GM23338 (cell line): ENCODE measurements around the gene ASPG. TPM values are rescaled to one million over a fixed set of nuclear protein-coding genes. Genes with fewer than 3 reads are reported as not detected.

ENCODE experiments used
- ATAC-seq: fragments of 200-7000 bp; cut with Tn5 transposase; 3 replicates; pipeline ENCODE4 v1.9.1; 2020
- DNase-seq: peaks from one replicate; pipeline ENCODE4 v3.0.0-alpha.2; 2015; ENCODE audit warnings: low spot score
- H2AFZ ChIP-seq: fragments of 200-600 bp; sonication (generic); 2 replicates; pipeline ENCODE4 v1.8.0; 2016; ENCODE audit warnings: antibody characterized with exemption, mild to moderate bottlenecking, moderate library complexity
- H3F3A ChIP-seq: fragments of 200-600 bp; sonication (generic); replicated peaks from 2 replicates; pipeline ENCODE4 v1.8.0; 2017; ENCODE audit warnings: antibody characterized with exemption, mixed run types, low read depth
- H3K27ac ChIP-seq: fragments of 200-600 bp; sonication (generic); 2 replicates; pipeline ENCODE4 v1.6.1; 2016; ENCODE audit warnings: low read depth
- H3K27me3 ChIP-seq: fragments of 200-600 bp; sonication (generic); 2 replicates; pipeline ENCODE4 v1.8.0; 2016; ENCODE audit warnings: mild to moderate bottlenecking, mixed run types, moderate library complexity; ENCODE audit not compliant: insufficient read depth
- H3K36me3 ChIP-seq: fragments of 200-600 bp; sonication (generic); 2 replicates; pipeline ENCODE4 v1.8.0; 2016; ENCODE audit warnings: mild to moderate bottlenecking; ENCODE audit not compliant: insufficient read depth
- H3K4me1 ChIP-seq: fragments of 200-600 bp; sonication (generic); 2 replicates; pipeline ENCODE4 v1.8.0; 2016; ENCODE audit warnings: mild to moderate bottlenecking, moderate library complexity; ENCODE audit not compliant: insufficient read depth
- H3K4me2 ChIP-seq: fragments of 200-600 bp; sonication (generic); 2 replicates; pipeline ENCODE4 v1.7.1; 2017; ENCODE audit warnings: mixed run types
- H3K4me3 ChIP-seq: fragments of 200-600 bp; sonication (generic); 2 replicates; pipeline ENCODE4 v1.6.1; 2016; ENCODE audit warnings: mixed run types
- H3K79me2 ChIP-seq: fragments of 200-600 bp; sonication (generic); replicated peaks from 2 replicates; pipeline ENCODE4 v1.8.0; 2017; ENCODE audit warnings: mild to moderate bottlenecking; ENCODE audit not compliant: insufficient read depth
- H3K9me2 ChIP-seq: fragments of 200-600 bp; sonication (generic); 2 replicates; pipeline ENCODE4 v1.8.0; 2017; ENCODE audit not compliant: insufficient read depth
- H4K20me1 ChIP-seq: fragments of 200-600 bp; sonication (generic); replicated peaks from 2 replicates; pipeline ENCODE4 v1.8.0; 2017; ENCODE audit warnings: mild to moderate bottlenecking; ENCODE audit not compliant: insufficient read depth
- H3K27ac Mint-ChIP-seq: 2 replicates; pipeline ENCODE4 v1.8.0; 2020; ENCODE audit warnings: inconsistent platforms, mild to moderate bottlenecking, moderate library complexity, mixed read lengths
- H3K27me3 Mint-ChIP-seq: 3 replicates; pipeline ENCODE4 v1.8.0; 2022; ENCODE audit warnings: low read depth, mild to moderate bottlenecking, moderate library complexity, mixed read lengths, inconsistent platforms; ENCODE audit not compliant: insufficient read depth, poor library complexity
- H3K36me3 Mint-ChIP-seq: 3 replicates; pipeline ENCODE4 v1.8.0; 2021; ENCODE audit warnings: low read depth, mild to moderate bottlenecking, inconsistent platforms, moderate library complexity, mixed read lengths
- H3K4me1 Mint-ChIP-seq: 3 replicates; pipeline ENCODE4 v1.8.0; 2020; ENCODE audit warnings: mild to moderate bottlenecking, inconsistent platforms, mixed read lengths
- H3K4me3 Mint-ChIP-seq: 3 replicates; pipeline ENCODE4 v1.8.0; 2021; ENCODE audit warnings: moderate library complexity, mild to moderate bottlenecking, inconsistent platforms, mixed read lengths
- H3K9me3 Mint-ChIP-seq: 3 replicates; pipeline ENCODE4 v1.8.0; 2020; ENCODE audit warnings: moderate library complexity, mild to moderate bottlenecking, inconsistent platforms, mixed read lengths
- CREB1 ChIP-seq: fragments of 250-450 bp; sonication (Bioruptor Pico); IDR thresholded peaks from 2 replicates; pipeline ENCODE4 v1.5.0; 2020; ENCODE audit warnings: low read depth, mild to moderate bottlenecking, moderate library complexity
- CTCF ChIP-seq, 2 experiments: fragments of 200-600 bp in 1 of 2; sonication (generic) in 1 of 2; conservative IDR thresholded peaks; 2 replicates each; pipeline versions ENCODE4 v1.5.1 to v1.6.1; 2016 to 2017; ENCODE audit warnings: antibody characterized with exemption in 2 of 2, low read depth in 2 of 2, mild to moderate bottlenecking in 2 of 2, moderate library complexity in 1 of 2
- ETS1 ChIP-seq: IDR thresholded peaks from 2 replicates; pipeline ENCODE4 v1.6.1; 2016; ENCODE audit warnings: antibody characterized with exemption
- EZH2 ChIP-seq: fragments of 200-600 bp; sonication (generic); IDR thresholded peaks from one replicate; pipeline ENCODE4 v1.8.0; 2017; ENCODE audit warnings: antibody characterized with exemption, mild to moderate bottlenecking, low read depth; ENCODE audit not compliant: unreplicated experiment
- EZH2phosphoT487 ChIP-seq: fragments of 200-600 bp; sonication (generic); IDR thresholded peaks from one replicate; pipeline ENCODE4 v1.8.1; 2018; ENCODE audit warnings: antibody characterized with exemption; ENCODE audit not compliant: unreplicated experiment
- JUNB ChIP-seq: IDR thresholded peaks from one replicate; pipeline ENCODE4 v1.6.1; 2016; ENCODE audit warnings: antibody characterized with exemption; ENCODE audit not compliant: unreplicated experiment
- NANOG ChIP-seq: IDR thresholded peaks from 2 replicates; pipeline ENCODE4 v1.6.1; 2016; ENCODE audit warnings: antibody characterized with exemption, borderline replicate concordance
- POLR2AphosphoS5 ChIP-seq: IDR thresholded peaks from 2 replicates; pipeline ENCODE4 v1.6.1; 2016; ENCODE audit warnings: antibody characterized with exemption, low read depth
- REST ChIP-seq: IDR thresholded peaks from one replicate; pipeline ENCODE4 v1.6.1; 2018; ENCODE audit warnings: antibody characterized with exemption; ENCODE audit not compliant: unreplicated experiment
- STAT1 ChIP-seq: IDR thresholded peaks from one replicate; pipeline ENCODE4 v1.6.1; 2016; ENCODE audit warnings: antibody characterized with exemption; ENCODE audit not compliant: unreplicated experiment
- ZNF114 ChIP-seq: fragments of 250-450 bp; sonication (Bioruptor Pico); IDR thresholded peaks from 2 replicates; pipeline ENCODE4 v1.5.0; 2020; ENCODE audit warnings: mild to moderate bottlenecking, moderate library complexity
- ZNF331 ChIP-seq: fragments of 250-450 bp; sonication (Bioruptor Pico); IDR thresholded peaks from 2 replicates; pipeline ENCODE4 v1.5.0; 2020; ENCODE audit warnings: low read depth, mild to moderate bottlenecking, moderate library complexity
- ZNF462 ChIP-seq: fragments of 250-450 bp; sonication (Bioruptor Pico); IDR thresholded peaks from 2 replicates; pipeline ENCODE4 v1.5.0; 2020; ENCODE audit warnings: mild to moderate bottlenecking, moderate library complexity
- polyA plus RNA-seq: library from polyadenylated mRNA; unstranded; fragments of >200 nt; fragmentation: Nextera tagmentation; extraction: Ambion mirVana; gene quantifications from 2 replicates; pipeline ENCODE4 v1.2.1, GENCODE V29; 2016
- total RNA-seq: library from RNA; depleted of rRNA; stranded (reverse); fragments of >200 nt; shearing (Covaris generic); gene quantifications from 2 replicates; pipeline ENCODE4 v1.2.3, GENCODE V29; 2014

The ASPG gene
- total and polyA plus RNA-seq, 2 experiments from 2014 or later: 0.61 to 6.2 TPM

- Mint-ChIP-seq H3K4me3 (no peak overlapping the region), H3K27me3 (peaks cover 21% of the 10 kb centered on the region), H3K9me3 (no peaks in the 10 kb centered on the region), H3K27ac (no peak overlapping the region), H3K36me3 (no peaks in the 10 kb centered on the region), H3K4me1 (peaks cover 4% of the 10 kb centered on the region; the same call in 2 of the 3 replicates)
- Histone ChIP-seq H3K27ac (no peak overlapping the region), H3K79me2 (no peaks in the 10 kb centered on the region), H3K4me2 (no peak overlapping the region), H3K36me3 (no peaks in the 10 kb centered on the region), H3K4me1 (no peaks in the 10 kb centered on the region; the same call in 1 of the 2 replicates), H4K20me1 (no peaks in the 10 kb centered on the region), H3K9me2 (no peaks in the 10 kb centered on the region), H3K4me3 (no peak overlapping the region), H3K27me3 (peaks cover 14% of the 10 kb centered on the region), H3F3A (no peaks in the 10 kb centered on the region), H2AFZ (no peak overlapping the region)
- ATAC-seq (no peak), DNase-seq (no peak)
- TF ChIP-seq REST: no peak
- TF ChIP-seq CREB1 (CRISPR knock-in tag): no peak
- TF ChIP-seq ZNF331 (CRISPR knock-in tag): no peak
- no peak for TF ChIP-seq STAT1
- TF ChIP-seq EZH2phosphoT487: no peak
- no peak for TF ChIP-seq JUNB
- no peak for TF ChIP-seq NANOG
- no peak for TF ChIP-seq CTCF (conservative IDR thresholded peaks at IDR 0.05; ENCODE audit: low read depth in 2 of 2)
- no peak for TF ChIP-seq POLR2AphosphoS5
- TF ChIP-seq ETS1: no peak
- no peak for TF ChIP-seq ZNF462
- no peak for TF ChIP-seq ZNF114
- no peak for TF ChIP-seq EZH2
These were observed 26.6 kb downstream of the ASPG start for GRCh38 chr14:104112113-104112505.
